Neural progenitor cell (in vitro differentiated cells): ENCODE results near the gene TAX1BP3. TPM values are rescaled to one million over a fixed set of nuclear protein-coding genes. Genes with fewer than 3 reads are reported as not detected.

Experiments
- DNase-seq: peaks from one replicate; pipeline ENCODE4 v3.0.0-alpha.2; 2016; ENCODE audit warnings: low spot score
- H2AFZ ChIP-seq: fragments of 200-600 bp; sonication (generic); replicated peaks from 2 replicates; pipeline ENCODE4 v1.6.1; 2016; ENCODE audit warnings: antibody characterized with exemption
- H3F3A ChIP-seq: fragments of 200-600 bp; sonication (generic); 2 replicates; pipeline ENCODE4 v1.6.1; 2016; ENCODE audit warnings: antibody characterized with exemption, low read depth
- H3K27ac ChIP-seq: fragments of 200-600 bp; sonication (generic); 2 replicates; pipeline ENCODE4 v1.5.1; 2016; ENCODE audit warnings: mild to moderate bottlenecking
- H3K27me3 ChIP-seq: fragments of 200-600 bp; sonication (generic); 2 replicates; pipeline ENCODE4 v1.6.1; 2016; ENCODE audit warnings: mild to moderate bottlenecking, moderate library complexity
- H3K36me3 ChIP-seq: fragments of 200-600 bp; sonication (generic); 2 replicates; pipeline ENCODE4 v1.5.1; 2016
- H3K4me1 ChIP-seq: fragments of 200-600 bp; sonication (generic); 2 replicates; pipeline ENCODE4 v1.6.1; 2016; ENCODE audit warnings: mixed run types
- H3K4me2 ChIP-seq: fragments of 200-600 bp; sonication (generic); 2 replicates; pipeline ENCODE4 v1.6.1; 2016
- H3K4me3 ChIP-seq: fragments of 200-600 bp; sonication (generic); 2 replicates; pipeline ENCODE4 v1.5.1; 2016
- H3K79me2 ChIP-seq: fragments of 200-600 bp; sonication (generic); 2 replicates; pipeline ENCODE4 v1.6.1; 2016; ENCODE audit warnings: low read depth
- H3K9ac ChIP-seq: fragments of 200-600 bp; sonication (generic); 2 replicates; pipeline ENCODE4 v1.6.1; 2016
- H3K9me3 ChIP-seq: fragments of 200-600 bp; sonication (generic); 2 replicates; pipeline ENCODE4 v1.5.1; 2016; ENCODE audit warnings: low read depth
- H4K20me1 ChIP-seq: fragments of 200-600 bp; sonication (generic); 2 replicates; pipeline ENCODE4 v1.6.1; 2016; ENCODE audit warnings: low read depth
- H3K27ac Mint-ChIP-seq: 3 replicates; pipeline ENCODE4 v1.8.0; 2021; ENCODE audit warnings: mixed read lengths
- H3K27me3 Mint-ChIP-seq: 2 replicates; pipeline ENCODE4 v1.8.0; 2022; ENCODE audit warnings: low read depth, mild to moderate bottlenecking, inconsistent platforms, moderate library complexity, mixed read lengths; ENCODE audit not compliant: insufficient read depth
- H3K36me3 Mint-ChIP-seq: 3 replicates; pipeline ENCODE4 v1.8.0; 2021; ENCODE audit warnings: mixed read lengths
- H3K4me1 Mint-ChIP-seq: 3 replicates; pipeline ENCODE4 v1.8.0; 2021; ENCODE audit warnings: mixed read lengths
- H3K4me3 Mint-ChIP-seq: 3 replicates; pipeline ENCODE4 v1.8.0; 2021; ENCODE audit warnings: mild to moderate bottlenecking, moderate library complexity, mixed read lengths
- H3K9me3 Mint-ChIP-seq: 3 replicates; pipeline ENCODE4 v1.8.0; 2020; ENCODE audit warnings: mixed read lengths
- CTCF ChIP-seq: fragments of 200-600 bp; sonication (generic); IDR thresholded peaks from 2 replicates; pipeline ENCODE4 v1.5.1; 2017; ENCODE audit warnings: antibody characterized with exemption, mild to moderate bottlenecking
- EZH2 ChIP-seq: fragments of 200-600 bp; sonication (generic); IDR thresholded peaks from 2 replicates; pipeline ENCODE4 v1.6.1; 2017; ENCODE audit warnings: antibody characterized with exemption, mild to moderate bottlenecking, moderate library complexity
- EZH2phosphoT487 ChIP-seq: fragments of 200-600 bp; sonication (generic); IDR thresholded peaks from 2 replicates; pipeline ENCODE4 v1.6.1; 2017; ENCODE audit warnings: antibody characterized with exemption
- total RNA-seq: library from RNA; depleted of rRNA; stranded (reverse); fragments of >200 nt; gene quantifications from 2 replicates; pipeline ENCODE4 v1.2.3, GENCODE V29; 2015; ENCODE audit warnings: low replicate concordance

The TAX1BP3 gene
- total RNA-seq, 1 donor from 2014 or later = 27.3 TPM

GRCh38 chr17:3657588-3657869 lies 10.8 kb downstream of the TAX1BP3 start:
- Mint-ChIP-seq H3K9me3 (no peaks in the 10 kb centered on the region), H3K27me3 (peaks cover 12% of the 10 kb centered on the region), H3K27ac (no peak overlapping the region), H3K4me1 (peaks cover 5% of the 10 kb centered on the region), H3K4me3 (no peak overlapping the region), H3K36me3 (peaks cover 3% of the 10 kb centered on the region)
- no peak for DNase-seq
- Histone ChIP-seq H3F3A (no peaks in the 10 kb centered on the region), H2AFZ (no peak overlapping the region), H3K27ac (no peak overlapping the region), H4K20me1 (no peaks in the 10 kb centered on the region), H3K79me2 (no peaks in the 10 kb centered on the region), H3K4me3 (no peak overlapping the region), H3K9ac (no peak overlapping the region), H3K27me3 (no peaks in the 10 kb centered on the region), H3K4me1 (no peaks in the 10 kb centered on the region), H3K36me3 (no peaks in the 10 kb centered on the region), H3K4me2 (no peak overlapping the region), H3K9me3 (no peaks in the 10 kb centered on the region)
- TF ChIP-seq CTCF (no peak), EZH2phosphoT487 (no peak), EZH2 (no peak)

- peaks cover 3% of the 10 kb centered on the region for H3K4me1 Mint-ChIP-seq
- peaks cover 10% of the 10 kb centered on the region for H3K27me3 Mint-ChIP-seq
- H3K9ac ChIP-seq = no peak overlapping the region
- no peaks in the 10 kb centered on the region for H4K20me1 ChIP-seq
- no peak for TF ChIP-seq CTCF
- no peak for TF ChIP-seq EZH2
- H3K4me3 ChIP-seq = no peak overlapping the region
- H3K9me3 ChIP-seq = no peaks in the 10 kb centered on the region
- no peaks in the 10 kb centered on the region for H3K4me1 ChIP-seq
- H3K36me3 Mint-ChIP-seq = peaks cover 3% of the 10 kb centered on the region
- no peak for DNase-seq
- no peaks in the 10 kb centered on the region for H3K27me3 ChIP-seq
- no peaks in the 10 kb centered on the region for H3F3A ChIP-seq
- H2AFZ ChIP-seq = no peak overlapping the region
- H3K4me3 Mint-ChIP-seq = no peak overlapping the region
- no peaks in the 10 kb centered on the region for H3K9me3 Mint-ChIP-seq
- H3K27ac Mint-ChIP-seq = no peak overlapping the region
- H3K36me3 ChIP-seq = no peaks in the 10 kb centered on the region
- no peak overlapping the region for H3K27ac ChIP-seq
- H3K4me2 ChIP-seq = no peak overlapping the region
- H3K79me2 ChIP-seq = no peaks in the 10 kb centered on the region
Observed at GRCh38 chr17:3656755-3657587, 11.4 kb downstream of the TAX1BP3 start.

- Histone ChIP-seq H3K4me2 (no peak overlapping the region), H3K4me3 (no peak overlapping the region), H3F3A (no peaks in the 10 kb centered on the region), H3K36me3 (no peaks in the 10 kb centered on the region), H3K27ac (no peak overlapping the region), H4K20me1 (no peaks in the 10 kb centered on the region), H3K4me1 (no peaks in the 10 kb centered on the region), H3K9me3 (no peaks in the 10 kb centered on the region), H3K9ac (no peak overlapping the region), H3K27me3 (no peaks in the 10 kb centered on the region), H2AFZ (no peak overlapping the region), H3K79me2 (no peaks in the 10 kb centered on the region)
- no peak overlapping the region for H3K27ac Mint-ChIP-seq
- no peak for DNase-seq
- no peak overlapping the region for H3K4me3 Mint-ChIP-seq
- TF ChIP-seq EZH2 (no peak), CTCF (no peak), EZH2phosphoT487 (no peak)
- H3K36me3 Mint-ChIP-seq = peaks cover 3% of the 10 kb centered on the region
- peaks cover 7% of the 10 kb centered on the region for H3K27me3 Mint-ChIP-seq
- peaks cover 3% of the 10 kb centered on the region for H3K4me1 Mint-ChIP-seq
- no peaks in the 10 kb centered on the region for H3K9me3 Mint-ChIP-seq
Observed at GRCh38 chr17:3656353-3656752, 12.0 kb downstream of the TAX1BP3 start.
